ENCODE measurements around the gene LYL1. TPM values are rescaled to one million over a fixed set of nuclear protein-coding genes. Genes with fewer than 3 reads are reported as not detected.

Gene LYL1
- 0.72 and 4.3 TPM in 2 replicates for total RNA-seq

DNA sequence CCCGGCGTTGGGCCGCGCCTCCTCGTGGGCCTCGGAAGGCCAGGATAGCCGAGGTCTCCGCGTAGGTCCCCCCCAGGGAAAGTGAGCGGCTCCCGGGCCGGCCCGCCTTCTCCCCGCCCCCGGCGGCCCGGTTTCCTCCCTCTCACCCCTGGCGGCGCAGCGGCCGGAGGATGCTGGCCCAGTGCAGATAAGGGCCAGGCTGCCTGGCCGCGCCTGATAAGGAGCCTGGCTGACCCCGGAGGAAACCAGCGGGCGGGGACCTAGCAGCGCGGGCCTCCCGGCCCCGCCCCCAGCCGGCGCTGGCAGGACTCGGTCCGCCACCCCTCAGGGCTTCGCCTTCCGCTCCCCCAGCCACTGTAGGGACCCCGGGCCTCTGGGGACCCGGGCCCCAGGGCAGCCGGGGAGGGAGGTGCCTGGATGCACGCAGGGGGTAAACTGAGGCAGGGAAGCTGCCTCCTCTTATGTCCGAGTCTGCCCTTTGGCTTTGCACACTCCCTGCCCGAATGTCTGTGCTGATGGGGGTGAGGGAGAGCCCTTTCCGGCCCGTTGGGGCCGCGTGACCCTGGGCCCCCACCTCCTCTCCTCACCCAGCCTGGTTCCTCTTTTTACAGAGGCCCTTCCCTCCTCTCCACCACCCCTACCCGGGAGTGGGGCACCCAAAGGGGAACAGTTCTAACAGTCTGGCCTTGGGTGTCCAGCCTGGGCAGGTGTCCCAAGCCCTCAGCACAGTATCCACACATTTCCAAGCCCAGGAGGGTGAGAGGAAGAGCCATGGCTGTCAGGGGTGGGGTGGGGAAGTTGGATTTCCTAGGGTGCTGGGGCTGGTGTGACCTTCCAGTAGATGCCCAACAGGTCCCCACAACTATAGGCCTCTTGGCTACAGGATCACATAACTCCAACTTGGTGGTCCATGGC lies at the start of gene LYL1:
Gene LYL1 (minus strand): TSS at position 193 of the 915 bp plus-strand sequence. CDS start 1,687 bp downstream, outside the sequence.

DNA sequence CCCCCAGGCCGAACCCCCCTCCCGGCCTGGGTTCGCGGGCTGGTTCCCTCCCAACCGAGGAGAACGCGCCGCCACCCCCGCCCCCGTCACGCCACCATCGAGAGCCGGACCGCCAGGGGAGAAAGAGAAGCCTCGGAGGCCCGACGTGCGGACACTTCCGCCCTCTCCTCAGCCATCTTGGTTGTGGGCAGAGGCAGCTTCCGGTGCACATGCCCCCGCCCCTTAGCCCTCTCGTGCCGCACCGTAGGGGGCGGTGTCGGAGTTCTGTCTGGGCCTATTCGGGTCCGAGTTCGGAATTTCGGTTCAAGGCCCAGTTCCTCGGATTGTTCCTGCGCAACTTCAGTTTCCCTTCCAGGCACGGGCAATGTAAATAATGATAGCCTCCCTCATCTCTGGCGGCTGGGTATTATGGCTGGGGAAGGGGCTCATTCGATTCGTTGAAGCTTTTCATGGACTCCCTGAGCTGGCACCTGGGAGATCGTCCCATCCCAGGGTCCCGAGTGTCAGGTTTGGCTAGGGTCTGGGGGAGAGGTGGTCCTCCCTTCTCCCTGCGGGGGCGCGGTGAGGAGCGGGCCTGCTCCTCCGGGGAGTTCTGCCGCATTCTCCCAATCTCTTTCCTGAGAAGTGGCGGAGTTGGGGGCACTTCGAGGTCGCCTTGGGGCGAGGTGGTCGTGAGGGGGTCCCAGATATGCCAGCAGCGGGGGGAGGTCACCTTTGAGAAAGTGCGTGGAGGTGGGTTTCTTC lies 47.7 kb upstream of the LYL1 start, which contains the start of the genes IER2 and STX10:
Gene IER2 (plus strand): TSS at position 225 of the 744 bp plus-strand sequence. CDS start 2,776 bp downstream, outside the sequence.
Gene STX10 (minus strand): TSS at position 189 of the 744 bp plus-strand sequence. CDS start 202 bp downstream, outside the sequence.

DNA sequence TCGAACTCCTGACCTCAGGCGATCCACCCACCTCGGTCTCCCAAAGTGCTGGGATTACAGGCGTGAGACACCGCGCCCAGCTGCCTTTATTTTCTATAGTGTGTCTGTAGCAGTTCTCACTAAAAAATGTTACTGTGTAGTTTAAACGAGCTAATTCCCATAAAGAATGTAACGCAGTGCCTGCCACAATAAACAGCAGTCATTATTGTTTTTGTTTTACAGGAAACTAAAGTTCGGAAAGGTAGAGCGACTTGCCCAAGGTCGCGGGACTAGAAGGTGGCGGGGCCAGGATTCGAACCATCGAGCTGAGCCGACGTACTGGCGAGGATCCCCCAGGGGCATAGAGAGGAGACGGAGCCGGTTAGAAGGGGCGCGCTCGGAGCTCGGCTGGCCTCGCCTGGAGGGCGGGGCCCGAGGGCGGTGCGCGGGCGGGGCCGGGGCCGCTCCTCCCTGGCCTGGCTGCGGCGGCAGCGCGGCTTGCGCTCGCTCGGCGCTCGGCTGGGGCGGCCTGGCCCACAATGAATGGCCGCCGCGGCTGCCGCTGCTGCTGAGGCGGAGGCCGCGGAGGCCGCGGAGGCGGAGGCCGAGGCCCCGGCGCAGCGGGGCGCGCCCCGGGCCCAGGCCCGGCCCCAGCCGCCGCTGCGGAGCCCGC lies 15.2 kb upstream of the LYL1 start, which contains the start of gene NACC1:
Gene NACC1 (plus strand): TSS at position 493 of the 652 bp plus-strand sequence. CDS start 16,944 bp downstream, outside the sequence.

DNA sequence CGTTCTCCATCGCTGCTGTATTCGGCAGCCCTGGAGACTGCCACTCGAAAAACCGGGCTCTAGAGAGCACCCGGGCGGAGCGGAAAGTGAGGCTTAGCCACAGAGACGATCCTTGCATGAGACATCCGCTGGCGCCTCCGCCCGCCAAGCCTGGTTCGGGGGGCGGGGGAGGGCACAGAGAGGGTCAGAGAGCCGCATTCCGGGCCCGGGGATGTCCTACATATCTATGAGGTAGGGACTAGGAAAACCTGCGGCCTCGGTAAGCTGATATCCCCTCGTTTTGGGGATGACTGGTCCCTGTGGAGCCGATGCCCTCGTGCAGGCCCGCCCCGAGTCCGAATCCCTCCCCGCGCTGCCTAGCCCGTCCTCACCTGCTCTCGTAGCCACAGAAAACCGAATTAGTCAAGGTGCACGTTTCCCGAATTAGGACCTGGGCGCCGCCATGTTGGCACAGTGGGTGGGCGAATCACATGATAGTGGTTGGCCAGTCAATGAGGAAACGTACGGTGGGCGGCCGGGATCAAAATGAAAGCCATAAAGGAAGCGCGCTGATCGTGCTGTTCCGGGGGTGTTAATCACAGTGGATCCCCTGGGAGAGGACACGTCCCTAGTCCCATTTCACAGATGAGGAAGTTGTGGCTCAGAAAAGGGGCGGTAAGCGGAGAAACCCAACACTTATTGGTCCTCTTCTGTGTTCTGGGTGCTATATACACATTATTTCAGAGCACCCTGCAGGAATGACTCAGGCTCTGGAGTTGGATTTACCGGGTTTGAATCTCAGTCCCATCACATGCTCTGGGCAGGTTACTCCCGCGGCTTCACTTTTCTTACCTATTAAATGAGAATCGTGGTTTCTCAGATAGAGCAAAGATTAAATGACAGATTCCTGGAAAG lies 13.9 kb upstream of the LYL1 start, which contains the start of gene TRMT1:
Gene TRMT1 (minus strand): TSS at position 459 of the 894 bp plus-strand sequence. CDS start 341 bp downstream, at position 118.

Other genes with a start within 250 kb of the LYL1 start
- 25.8 and 48.2 TPM in 2 replicates for gene DNASE2, start 221.4 kb downstream of the LYL1 start, total RNA-seq
- gene KLF1, start 215.7 kb downstream of the LYL1 start, total RNA-seq = 0.24 TPM in 1 of 2 replicates, not detected in the other
- 21.5 and 28.9 TPM in 2 replicates for gene GCDH, start 211.7 kb downstream of the LYL1 start, total RNA-seq
- not detected in 2 replicates for gene SYCE2, start 183.6 kb downstream of the LYL1 start, total RNA-seq
- 77.2 and 78.3 TPM in 2 replicates for gene FARSA, start 169.1 kb downstream of the LYL1 start, total RNA-seq
- 522 and 1,123 TPM in 2 replicates for gene CALR, start 164.2 kb downstream of the LYL1 start, total RNA-seq
- gene RAD23A, start 157.0 kb downstream of the LYL1 start, total RNA-seq = 71.6 and 126 TPM in 2 replicates
- gene GADD45GIP1, start 145.6 kb downstream of the LYL1 start, total RNA-seq = 16.8 and 22.9 TPM in 2 replicates
- 0.24 TPM in 1 of 2 replicates, not detected in the other for gene DAND5, start 133.3 kb downstream of the LYL1 start, total RNA-seq
- 8.7 and 16.6 TPM in 2 replicates for gene NFIX, start 107.4 kb downstream of the LYL1 start, total RNA-seq
- 76.9 and 79.5 TPM in 2 replicates for gene TRMT1, start 13.9 kb upstream of the LYL1 start, total RNA-seq
- 37.1 and 43.1 TPM in 2 replicates for gene NACC1, start 15.4 kb upstream of the LYL1 start, total RNA-seq
- gene STX10, start 47.5 kb upstream of the LYL1 start, total RNA-seq = 68.7 and 69.7 TPM in 2 replicates
- 18.8 and 23.0 TPM in 2 replicates for gene IER2, start 47.6 kb upstream of the LYL1 start, total RNA-seq

Data from tracheal epithelial cell (primary cell).